Mesenchymal stem cell (in vitro differentiated cells and primary cell): ENCODE data around the gene PPP1R13B.

Source experiments
- DNase-seq: peaks from one replicate; pipeline ENCODE4 v3.0.0-alpha.2; 2013
- H2AFZ ChIP-seq: one replicate; pipeline ENCODE4 v1.6.1; 2013; ENCODE audit warnings: low read depth, mild to moderate bottlenecking, control low read depth, inconsistent platforms, low read length, moderate library complexity
- H2AK5ac ChIP-seq: 2 replicates; pipeline ENCODE4 v1.6.1; 2013; ENCODE audit warnings: low read length, moderate library complexity, mild to moderate bottlenecking, inconsistent platforms; ENCODE audit not compliant: severe bottlenecking
- H2BK120ac ChIP-seq: one replicate; pipeline ENCODE4 v1.6.1; 2013; ENCODE audit warnings: low read depth, mild to moderate bottlenecking, inconsistent platforms, low read length, moderate library complexity
- H2BK12ac ChIP-seq, 2 experiments: one replicate each; pipeline ENCODE4 v1.6.1; 2013; ENCODE audit warnings: inconsistent platforms in 2 of 2, low read length in 2 of 2, mild to moderate bottlenecking in 2 of 2, moderate library complexity in 2 of 2, control low read depth in 1 of 2
- H2BK15ac ChIP-seq: one replicate; pipeline ENCODE4 v1.6.1; 2013; ENCODE audit warnings: mild to moderate bottlenecking, low read depth, inconsistent platforms; ENCODE audit not compliant: poor library complexity, severe bottlenecking
- H2BK5ac ChIP-seq: 2 replicates; pipeline ENCODE4 v1.6.1; 2013; ENCODE audit warnings: low read depth, mild to moderate bottlenecking, low read length, control low read depth, inconsistent platforms; ENCODE audit not compliant: poor library complexity, severe bottlenecking
- H3K14ac ChIP-seq, 2 experiments: one replicate each; pipeline ENCODE4 v1.6.1; 2013; ENCODE audit warnings: inconsistent platforms in 2 of 2, low read length in 2 of 2, control low read depth in 1 of 2, mild to moderate bottlenecking in 1 of 2, moderate library complexity in 1 of 2
- H3K18ac ChIP-seq, 2 experiments: one replicate each; pipeline ENCODE4 v1.6.1; 2013; ENCODE audit warnings: inconsistent platforms in 2 of 2, low read length in 2 of 2, control low read depth in 1 of 2, low read depth in 1 of 2, mild to moderate bottlenecking in 1 of 2
- H3K23ac ChIP-seq, 2 experiments: one replicate each; pipeline ENCODE4 v1.6.1; 2013; ENCODE audit warnings: inconsistent platforms in 2 of 2, low read length in 2 of 2, mild to moderate bottlenecking in 2 of 2, moderate library complexity in 2 of 2, control low read depth in 1 of 2
- H3K27ac ChIP-seq: 2 replicates; pipeline ENCODE4 v1.5.1; 2013; ENCODE audit warnings: mild to moderate bottlenecking, moderate library complexity, low read length, control low read depth, inconsistent platforms; ENCODE audit not compliant: poor library complexity, severe bottlenecking
- H3K27me3 ChIP-seq, 2 experiments: 2 replicates each; pipeline versions ENCODE4 v1.6.1 to v1.7.0; 2013; ENCODE audit warnings: low read length in 2 of 2, mild to moderate bottlenecking in 2 of 2, moderate library complexity in 2 of 2, control low read depth in 1 of 2, inconsistent platforms in 1 of 2; ENCODE audit not compliant: control insufficient read depth in 1 of 2, insufficient read depth in 1 of 2
- H3K36me3 ChIP-seq, 2 experiments: 2 replicates each; pipeline versions ENCODE4 v1.6.1 to v1.7.0; 2013; ENCODE audit warnings: low read length in 2 of 2, control low read depth in 1 of 2, inconsistent platforms in 1 of 2, low read depth in 1 of 2, mild to moderate bottlenecking in 1 of 2; ENCODE audit not compliant: insufficient read depth in 2 of 2, control insufficient read depth in 1 of 2
- H3K4ac ChIP-seq, 2 experiments: one replicate each; pipeline ENCODE4 v1.6.1; 2013; ENCODE audit warnings: inconsistent platforms in 2 of 2, low read length in 2 of 2, mild to moderate bottlenecking in 2 of 2, moderate library complexity in 2 of 2, control low read depth in 1 of 2, low read depth in 1 of 2
- H3K4me1 ChIP-seq: 2 replicates; pipeline ENCODE4 v1.6.1; 2013; ENCODE audit warnings: low read depth, low read length, control low read depth; ENCODE audit not compliant: control insufficient read depth, insufficient read depth
- H3K4me2 ChIP-seq: 2 replicates; pipeline ENCODE4 v1.6.1; 2013; ENCODE audit warnings: low read length, mild to moderate bottlenecking, inconsistent platforms; ENCODE audit not compliant: poor library complexity, severe bottlenecking
- H3K4me3 ChIP-seq, 2 experiments: 2 replicates each; pipeline versions ENCODE4 v1.5.1 to v1.7.0; 2013; ENCODE audit warnings: low read length in 2 of 2, mild to moderate bottlenecking in 2 of 2, control low read depth in 1 of 2, low read depth in 1 of 2; ENCODE audit not compliant: insufficient read depth in 1 of 2
- H3K79me1 ChIP-seq: replicated peaks from 2 replicates; pipeline ENCODE4 v1.6.1; 2013; ENCODE audit warnings: mild to moderate bottlenecking, control low read depth, low read length, inconsistent platforms; ENCODE audit not compliant: poor library complexity, severe bottlenecking
- H3K9ac ChIP-seq: 2 replicates; pipeline ENCODE4 v1.7.0; 2013; ENCODE audit warnings: mild to moderate bottlenecking, low read length, moderate library complexity
- H3K9me3 ChIP-seq: 2 replicates; pipeline ENCODE4 v1.7.0; 2013; ENCODE audit warnings: mild to moderate bottlenecking, low read length; ENCODE audit not compliant: control insufficient read depth
- H4K8ac ChIP-seq: one replicate; pipeline ENCODE4 v1.6.1; 2013; ENCODE audit warnings: inconsistent platforms, mild to moderate bottlenecking, low read length, moderate library complexity
- H4K91ac ChIP-seq: one replicate; pipeline ENCODE4 v1.6.1; 2013; ENCODE audit warnings: mild to moderate bottlenecking, low read length, inconsistent platforms
- WGBS: methylation state at CpG from one replicate; pipeline ENCODE4 v1.1.7; 2013; ENCODE audit warnings: mixed read lengths; 5-methylcytosine and 5-hydroxymethylcytosine counted together

The PPP1R13B gene

GRCh38 chr14:103705118-103705503 is 142.3 kb downstream of the PPP1R13B start:
- H3K79me1 ChIP-seq: peaks cover 58% of the 10 kb centered on the region
- no peak overlapping the region for H3K23ac ChIP-seq
- no peak overlapping the region for H3K4me2 ChIP-seq
- 91% methylated on average over 15 of the region's 15 CpGs for WGBS
- no peak overlapping the region for H3K27ac ChIP-seq
- no peak overlapping the region for H2BK5ac ChIP-seq
- no peak overlapping the region for H2BK15ac ChIP-seq
- H2BK12ac ChIP-seq: no peak overlapping the region
- H3K4me3 ChIP-seq: no peak overlapping the region
- H2BK120ac ChIP-seq: no peak overlapping the region
- H4K91ac ChIP-seq: no peak overlapping the region
- no peak overlapping the region for H2AK5ac ChIP-seq
- no peak overlapping the region for H3K18ac ChIP-seq
- peaks cover 13% of the 10 kb centered on the region for H3K4me1 ChIP-seq
- H3K9me3 ChIP-seq: no peaks in the 10 kb centered on the region
- H3K9ac ChIP-seq: no peak overlapping the region
- H3K27me3 ChIP-seq: no peaks in the 10 kb centered on the region
- no peak overlapping the region for H2AFZ ChIP-seq
- no peak overlapping the region for H4K8ac ChIP-seq
- no peak for DNase-seq
- no peak overlapping the region for H3K14ac ChIP-seq
- peaks cover 87 to 96% of the 10 kb centered on the region in 2 experiments for H3K36me3 ChIP-seq
- H3K4ac ChIP-seq: no peak overlapping the region

GRCh38 chr14:103704708-103705107 is 142.7 kb downstream of the PPP1R13B start:
- Histone ChIP-seq H3K4me1 (peaks cover 17% of the 10 kb centered on the region), H4K91ac (no peak overlapping the region), H2BK5ac (no peak overlapping the region), H3K27me3 (no peaks in the 10 kb centered on the region), H2BK12ac (no peak overlapping the region), H2AK5ac (no peak overlapping the region), H3K14ac (no peak overlapping the region), H2BK120ac (peak overlapping the region; percentile 9), H3K36me3 (peaks cover 88 to 96% of the 10 kb centered on the region in 2 experiments), H3K23ac (no peak overlapping the region), H3K9ac (no peak overlapping the region), H3K27ac (no peak overlapping the region), H3K9me3 (no peaks in the 10 kb centered on the region), H3K4me2 (no peak overlapping the region), H2BK15ac (no peak overlapping the region), H2AFZ (no peak overlapping the region), H4K8ac (no peak overlapping the region), H3K79me1 (peaks cover 58% of the 10 kb centered on the region), H3K18ac (no peak overlapping the region), H3K4me3 (no peak overlapping the region), H3K4ac (no peak overlapping the region)
- DNase-seq: no peak
- WGBS: 95% methylated on average over 12 of the region's 13 CpGs

GRCh38 chr14:103703433-103704385 is 143.7 kb downstream of the PPP1R13B start:
- peak overlapping the region; percentile 62 for H4K91ac ChIP-seq
- H3K4ac ChIP-seq: no peak overlapping the region
- peaks cover 65% of the 10 kb centered on the region for H3K79me1 ChIP-seq
- H3K4me3 ChIP-seq: no peak overlapping the region
- H2BK15ac ChIP-seq: no peak overlapping the region
- H2AK5ac ChIP-seq: no peak overlapping the region
- no peak overlapping the region for H3K23ac ChIP-seq
- WGBS: 89% methylated on average over 23 of the region's 24 CpGs
- H4K8ac ChIP-seq: peak overlapping the region; percentile 41
- H3K4me1 ChIP-seq: peaks cover 21% of the 10 kb centered on the region
- no peak overlapping the region for H2BK12ac ChIP-seq
- no peak overlapping the region for H2AFZ ChIP-seq
- no peak overlapping the region for H3K27ac ChIP-seq
- no peak overlapping the region for H3K9ac ChIP-seq
- no peak for DNase-seq
- H3K4me2 ChIP-seq: no peak overlapping the region
- no peak overlapping the region for H3K18ac ChIP-seq
- no peaks in the 10 kb centered on the region for H3K9me3 ChIP-seq
- H3K14ac ChIP-seq: no peak overlapping the region
- no peak overlapping the region for H2BK5ac ChIP-seq
- H3K27me3 ChIP-seq: no peaks in the 10 kb centered on the region
- no peak overlapping the region for H2BK120ac ChIP-seq
- peaks cover 88 to 96% of the 10 kb centered on the region in 2 experiments for H3K36me3 ChIP-seq

GRCh38 chr14:103702497-103703432 is 144.6 kb downstream of the PPP1R13B start:
- Histone ChIP-seq H2BK120ac (no peak overlapping the region), H3K4me1 (peaks cover 29% of the 10 kb centered on the region), H3K23ac (no peak overlapping the region), H3K9ac (no peak overlapping the region), H2AK5ac (no peak overlapping the region), H3K27ac (no peak overlapping the region), H3K4me2 (no peak overlapping the region), H3K14ac (no peak overlapping the region), H3K18ac (peak overlapping the region in 1 of 2 experiments; percentile 14), H2BK5ac (no peak overlapping the region), H3K4me3 (peak overlapping the region in 1 of 2 experiments; percentile 17), H4K8ac (peak overlapping the region; percentile 41), H4K91ac (no peak overlapping the region), H3K4ac (no peak overlapping the region), H3K9me3 (no peaks in the 10 kb centered on the region), H3K36me3 (peaks cover 88 to 96% of the 10 kb centered on the region in 2 experiments), H2AFZ (no peak overlapping the region), H2BK15ac (no peak overlapping the region), H2BK12ac (no peak overlapping the region), H3K79me1 (peaks cover 69% of the 10 kb centered on the region), H3K27me3 (no peaks in the 10 kb centered on the region)
- DNase-seq: no peak
- 91% methylated on average over 28 of the region's 29 CpGs for WGBS
